Motor neuron (in vitro differentiated cells): ENCODE results near the gene GLB1L2. TPM values are rescaled to one million over a fixed set of nuclear protein-coding genes. Genes with fewer than 3 reads are reported as not detected.
"Not testable (repeated sequence)": the region's sequence is repeated elsewhere in the genome, so short reads cannot be mapped to it uniquely, and the experiment has no call there.

ENCODE experiments used
- ATAC-seq, 8 experiments: fragments of 200-7000 bp; cut with Tn5 transposase; replicated peaks in 6 of 8; 2 replicates each; pipeline ENCODE4 v1.8.0; 2021; ENCODE audit warnings: mild to moderate bottlenecking in 8 of 8, moderate library complexity in 8 of 8
- H3K27ac ChIP-seq, 2 donors: fragments of 250-450 bp; sonication (Bioruptor Pico); 2 replicates each; pipeline ENCODE4 v1.9.0; 2021; ENCODE audit warnings: antibody characterized with exemption in 2 of 2, mild to moderate bottlenecking in 2 of 2, moderate library complexity in 1 of 2
- H3K4me1 ChIP-seq, 2 donors: fragments of 250-450 bp; sonication (Bioruptor Pico); replicated peaks in 1 of 2; 2 replicates each; pipeline ENCODE4 v1.6.1; 2021; ENCODE audit warnings: antibody characterized with exemption in 2 of 2, mild to moderate bottlenecking in 2 of 2, moderate library complexity in 1 of 2
- H3K4me3 ChIP-seq, 5 donors: fragments of 250-450 bp; sonication (Bioruptor Pico); 2 replicates each; pipeline ENCODE4 v1.9.0; 2021; ENCODE audit warnings: antibody characterized with exemption in 5 of 5, mild to moderate bottlenecking in 5 of 5, moderate library complexity in 4 of 5
- WGBS, 10 experiments: fragments of 450-650 bp; shearing (Covaris generic); methylation state at CpG; one replicate each; pipeline ENCODE4 v1.0.0; 2022; 5-methylcytosine and 5-hydroxymethylcytosine counted together
- in situ Hi-C, 9 experiments: fragments of 400-800 bp; cut with MboI; loops; one replicate each; pipeline ENCODE4 v1.15.0; 2021; ENCODE audit warnings: low sequenced_read_pairs in 9 of 9, low pct_unique_long_range_greater_than_20kb in 2 of 9; ENCODE audit not compliant: unreplicated experiment in 9 of 9
- total RNA-seq, 8 experiments: library from RNA; unstranded; fragments of 300-600 nt; gene quantifications; 2 replicates each; pipeline versions ENCODE4 v1.2.3 to v1.2.4, GENCODE V29; 2022

Gene GLB1L2
- total RNA-seq, 8 experiments from 2014 or later: 1.8 to 13.6 (median 5.2) TPM

DNA sequence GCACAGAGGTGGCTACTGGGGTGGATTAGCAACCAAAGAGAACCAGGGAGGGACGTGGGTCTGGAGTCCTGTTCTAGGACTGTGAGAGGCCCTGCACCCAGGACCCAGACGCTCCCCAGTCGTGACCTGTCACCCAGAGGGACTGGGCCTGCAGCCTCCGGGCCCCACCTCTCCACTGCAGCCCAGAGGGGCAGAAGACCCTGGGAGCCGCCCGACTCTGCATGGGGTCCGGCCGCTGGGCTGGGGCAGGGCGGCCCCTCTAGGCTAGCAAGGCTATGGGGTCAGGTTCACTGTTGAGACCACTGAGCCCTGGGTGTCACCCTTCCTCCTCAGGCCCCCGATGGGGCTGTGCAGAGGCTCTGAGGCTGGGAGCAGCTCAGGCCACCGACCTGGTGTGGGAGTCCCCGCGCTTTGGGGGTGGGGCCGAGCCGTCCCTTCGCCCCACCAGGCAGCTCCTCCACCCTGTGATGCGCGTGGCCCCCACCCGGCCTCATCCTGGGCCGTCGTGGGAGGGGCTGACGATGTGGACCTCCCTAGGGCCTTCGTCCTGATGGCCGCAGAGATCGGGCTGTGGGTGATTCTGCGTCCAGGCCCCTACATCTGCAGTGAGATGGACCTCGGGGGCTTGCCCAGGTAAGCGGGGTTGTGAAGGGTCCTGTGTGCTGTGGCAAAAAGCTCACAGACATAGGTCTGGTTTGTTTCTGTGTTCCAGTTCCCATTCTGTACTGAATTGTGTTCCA, 12.9 kb downstream of the GLB1L2 start:
- WGBS, 10 experiments: 17 to 100% methylated on average over 1 to 2 of the region's 28 CpGs; no CpG with 5 or more reads in 8 of the 10 experiments
- H3K4me3 ChIP-seq, in situ Hi-C loops, H3K4me1 ChIP-seq, H3K27ac ChIP-seq: not testable (repeated sequence)
- peak in 2 of 8 experiments; percentile 20 to 29 for ATAC-seq

DNA sequence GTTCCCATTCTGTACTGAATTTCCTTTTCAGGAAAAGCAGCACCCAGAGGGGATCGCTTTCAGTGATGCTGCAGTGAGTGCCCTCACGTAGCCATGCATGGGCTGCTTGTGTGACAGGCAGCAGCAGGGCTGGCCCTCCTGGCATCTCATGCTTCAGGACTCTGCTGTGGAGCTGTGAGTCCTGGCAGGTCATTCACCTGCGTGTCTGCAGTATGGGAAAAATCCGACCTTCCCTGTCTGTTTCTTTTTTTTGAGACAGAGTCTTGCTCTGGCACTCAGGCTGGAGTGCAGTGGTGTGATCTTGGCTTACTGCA, 13.4 kb downstream of the GLB1L2 start:
- no peaks in the 10 kb centered on the region for H3K4me1 ChIP-seq
- in situ Hi-C loops: no loop called here
- no peak for ATAC-seq
- H3K27ac ChIP-seq: no peak overlapping the region
- H3K4me3 ChIP-seq: no peak overlapping the region
- WGBS, 10 experiments: 10 to 100% (median 83%) methylated on average over 1 to 2 of the region's 4 CpGs; no CpG with 5 or more reads in 5 of the 10 experiments

GRCh38 chr11:134346101-134346975, 14.6 kb downstream of the GLB1L2 start:
- Histone ChIP-seq H3K4me3 (no peak overlapping the region), H3K27ac (no peak overlapping the region), H3K4me1 (no peaks in the 10 kb centered on the region)
- ATAC-seq: no peak
- WGBS, 10 experiments: 33 to 100% (median 86%) methylated on average over 2 to 8 of the region's 22 CpGs; no CpG with 5 or more reads in 2 of the 10 experiments
- in situ Hi-C loops: no loop called here

GRCh38 chr11:134346976-134347350, 15.2 kb downstream of the GLB1L2 start:
- Histone ChIP-seq H3K4me3 (no peak overlapping the region), H3K27ac (no peak overlapping the region), H3K4me1 (no peaks in the 10 kb centered on the region)
- in situ Hi-C loops: no loop called here
- ATAC-seq: no peak
- 23 to 94% (median 54%) methylated on average over 3 to 5 of the region's 5 CpGs; no CpG with 5 or more reads in 6 of the 10 experiments for WGBS, 10 experiments

- in situ Hi-C loops: no loop called here
- Histone ChIP-seq H3K27ac (no peak overlapping the region), H3K4me1 (no peaks in the 10 kb centered on the region), H3K4me3 (no peak overlapping the region)
- 23 to 100% (median 80%) methylated on average over 1 to 8 of the region's 10 CpGs; no CpG with 5 or more reads in 5 of the 10 experiments for WGBS, 10 experiments
- ATAC-seq: no peak
Observed at GRCh38 chr11:134347441-134347840, 15.7 kb downstream of the GLB1L2 start.

GRCh38 chr11:134349109-134349801, 17.5 kb downstream of the GLB1L2 start:
- WGBS, 10 experiments: 0 to 100% (median 63%) methylated on average over 1 to 6 of the region's 6 CpGs
- in situ Hi-C loops: no loop called here
- peak in 2 of 8 experiments; percentile 33 to 48 for ATAC-seq
- no peak overlapping the region for H3K27ac ChIP-seq
- no peak overlapping the region for H3K4me3 ChIP-seq
- H3K4me1 ChIP-seq: no peaks in the 10 kb centered on the region

DNA sequence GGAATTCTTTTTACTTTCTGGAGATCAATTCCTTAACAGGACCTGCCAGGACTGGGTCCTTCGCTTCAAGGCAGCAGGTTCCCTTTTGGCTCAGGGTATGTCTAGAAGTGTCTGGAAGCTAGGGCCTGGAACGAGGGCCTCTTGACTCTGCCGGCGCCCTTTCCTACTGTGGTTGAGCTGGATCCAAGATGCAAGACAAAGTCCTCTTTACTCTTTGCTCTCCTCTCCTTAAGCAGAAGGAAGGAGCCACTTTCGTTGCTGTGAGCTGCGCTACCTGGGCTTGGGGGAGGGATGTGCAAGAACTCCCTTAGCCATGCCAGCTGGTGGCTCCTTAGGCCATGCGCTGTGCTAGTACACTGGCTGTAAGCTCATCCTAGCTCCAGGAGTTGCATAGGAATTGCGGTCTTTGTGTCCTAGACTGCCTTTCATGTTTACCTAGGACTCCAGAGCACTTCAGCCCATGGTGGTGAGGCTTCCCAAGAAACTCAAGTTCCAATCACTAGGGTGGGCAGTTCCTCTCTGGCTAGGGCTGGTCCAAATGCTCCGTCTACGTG, 18.1 kb downstream of the GLB1L2 start:
- WGBS, 10 experiments: 0 to 100% (median 63%) methylated on average over 1 to 8 of the region's 10 CpGs; no CpG with 5 or more reads in 3 of the 10 experiments

DNA sequence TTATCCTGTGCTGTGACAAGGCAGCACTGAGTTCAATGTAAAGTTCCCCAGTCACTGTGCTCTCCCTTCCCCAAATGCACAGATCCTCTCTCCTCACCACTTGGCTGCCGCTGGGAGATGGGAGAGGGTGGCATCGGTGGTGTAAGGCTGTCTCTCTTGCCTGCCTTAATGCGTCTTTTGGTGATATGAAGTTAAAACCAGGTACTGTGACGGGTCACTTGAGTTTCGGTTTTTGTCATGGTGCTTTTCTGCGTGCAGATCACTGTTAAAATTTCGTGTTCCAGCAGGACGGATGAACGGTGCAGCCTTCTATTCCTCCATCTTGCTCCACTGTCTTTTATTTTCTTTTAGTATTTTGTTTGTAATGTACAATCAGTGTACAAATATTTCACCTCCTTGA, 18.6 kb downstream of the GLB1L2 start:
- ATAC-seq: no peak
- in situ Hi-C loops: no loop called here
- H3K4me1 ChIP-seq: no peaks in the 10 kb centered on the region
- WGBS, 10 experiments: 40 to 100% (median 81%) methylated on average over 1 to 9 of the region's 9 CpGs; no CpG with 5 or more reads in 1 of the 10 experiments
- no peak overlapping the region for H3K27ac ChIP-seq
- H3K4me3 ChIP-seq: no peak overlapping the region

More for the DNA sequence above, 18.1 kb downstream of the GLB1L2 start:
- in situ Hi-C loops: no loop called here
- no peak overlapping the region for H3K27ac ChIP-seq
- H3K4me1 ChIP-seq: no peaks in the 10 kb centered on the region
- H3K4me3 ChIP-seq: no peak overlapping the region
- ATAC-seq: no peak

DNA sequence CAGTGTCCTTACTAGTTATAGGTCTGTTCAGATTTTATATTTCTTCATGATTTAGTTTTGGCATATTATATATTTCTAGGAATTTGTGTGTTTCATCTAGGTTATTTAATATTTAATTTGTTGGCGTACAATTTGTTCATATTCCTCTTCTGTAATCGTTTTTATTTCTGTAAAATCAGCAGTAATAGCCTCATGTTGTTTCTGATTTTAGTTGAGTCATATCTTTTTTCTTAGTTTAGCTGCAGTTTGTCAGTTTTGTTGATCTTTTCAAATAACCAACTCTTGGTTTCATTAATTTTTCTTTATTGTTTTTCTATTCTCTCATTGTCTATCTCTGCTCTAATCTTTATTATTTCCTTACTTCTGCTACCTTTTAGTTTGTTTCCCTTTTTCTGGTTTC, 20.3 kb downstream of the GLB1L2 start:
- Histone ChIP-seq H3K27ac (no peak overlapping the region), H3K4me1 (no peaks in the 10 kb centered on the region), H3K4me3 (no peak overlapping the region)
- in situ Hi-C loops: no loop called here
- WGBS, 10 experiments: 13 to 100% (median 65%) methylated on average over 1 to 2 of the region's 2 CpGs
- no peak for ATAC-seq

- in situ Hi-C loops: no loop called here
- Histone ChIP-seq H3K27ac (no peak overlapping the region), H3K4me3 (no peak overlapping the region), H3K4me1 (peaks cover 2% of the 10 kb centered on the region in 2 donors)
- no peak for ATAC-seq
- WGBS, 10 experiments: 0 to 100% (median 88%) methylated on average over 1 to 2 of the region's 2 CpGs
Observed at GRCh38 chr11:134355136-134355535, 23.3 kb downstream of the GLB1L2 start.

GRCh38 chr11:134355656-134356055, 23.9 kb downstream of the GLB1L2 start:
- 27 to 100% (median 90%) methylated on average over 1 to 5 of the region's 5 CpGs for WGBS, 10 experiments
- Histone ChIP-seq H3K27ac (no peak overlapping the region), H3K4me3 (no peak overlapping the region), H3K4me1 (peaks cover 4 to 5% of the 10 kb centered on the region in 2 donors)
- ATAC-seq: no peak
- in situ Hi-C loops: no loop called here

DNA sequence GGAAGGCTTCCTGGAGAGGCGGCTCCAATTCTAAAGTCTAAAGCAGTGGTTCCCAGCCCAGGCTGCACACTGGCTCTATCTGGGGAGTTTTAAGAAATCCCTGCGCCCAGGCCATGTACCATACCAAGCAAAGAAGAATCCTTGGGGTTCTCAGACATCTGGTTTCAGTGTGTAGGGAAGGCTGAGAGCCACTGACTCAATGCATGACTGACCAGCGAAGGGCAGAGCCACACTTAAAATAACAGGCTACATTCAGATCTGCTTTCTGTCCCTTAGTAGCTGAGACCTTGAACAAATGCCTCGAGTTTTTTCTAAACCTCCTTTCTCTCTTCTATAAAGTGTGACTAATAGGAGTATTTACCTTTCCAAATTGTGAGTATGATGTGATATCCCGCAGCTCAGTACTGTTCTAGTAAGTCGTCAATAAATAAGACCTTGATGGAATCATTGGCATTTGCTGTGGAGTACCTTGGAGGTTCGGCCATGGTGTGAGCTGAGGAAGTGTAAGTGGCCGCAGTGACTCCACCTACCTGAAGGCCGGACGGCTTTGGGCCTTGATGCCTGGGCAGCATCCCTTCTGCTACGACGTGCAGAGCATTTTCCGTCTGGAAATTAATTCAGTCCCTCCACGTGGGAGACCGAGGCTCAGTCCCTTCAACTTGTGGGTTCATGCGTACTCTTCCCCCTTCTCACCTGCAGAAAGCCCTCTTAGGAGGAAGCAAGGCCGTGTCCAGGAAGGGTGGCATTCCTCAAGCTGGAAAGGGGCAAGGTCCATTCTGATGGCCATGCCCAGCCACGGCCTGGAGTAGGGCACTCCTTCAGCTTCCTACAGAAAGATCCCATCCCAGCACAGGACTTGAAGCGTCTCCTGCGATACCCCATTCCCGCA, 25.1 kb downstream of the GLB1L2 start:
- in situ Hi-C loops: no loop called here
- 20 to 96% (median 73%) methylated on average over 4 to 17 of the region's 21 CpGs; no CpG with 5 or more reads in 1 of the 10 experiments for WGBS, 10 experiments

More for the DNA sequence above, 25.1 kb downstream of the GLB1L2 start:
- H3K27ac ChIP-seq: no peak overlapping the region
- no peak overlapping the region for H3K4me3 ChIP-seq
- ATAC-seq: no peak
- H3K4me1 ChIP-seq: peaks cover 4 to 5% of the 10 kb centered on the region in 2 donors
